Fibroblast of lung (primary cell): Measurements from ENCODE around the gene MGST3.

Source experiments
- EZH2 ChIP-seq: IDR thresholded peaks from 2 replicates; pipeline ENCODE4 v1.5.1; 2012; ENCODE audit warnings: low read length, control low read depth, mild to moderate bottlenecking; ENCODE audit errors: missing control alignments
- TF ChIP-seq, protein P1 (sequence below), 2 donors: IDR thresholded peaks in 1 of 2; conservative IDR thresholded peaks in 1 of 2; 1 replicate in 1 of 2; 2 replicates in 1 of 2; pipeline ENCODE4 v1.5.1; 2011 to 2012; ENCODE audit warnings: low read length in 2 of 2, control low read depth in 1 of 2, inconsistent platforms in 1 of 2, low read depth in 1 of 2, mild to moderate bottlenecking in 1 of 2

DNA sequence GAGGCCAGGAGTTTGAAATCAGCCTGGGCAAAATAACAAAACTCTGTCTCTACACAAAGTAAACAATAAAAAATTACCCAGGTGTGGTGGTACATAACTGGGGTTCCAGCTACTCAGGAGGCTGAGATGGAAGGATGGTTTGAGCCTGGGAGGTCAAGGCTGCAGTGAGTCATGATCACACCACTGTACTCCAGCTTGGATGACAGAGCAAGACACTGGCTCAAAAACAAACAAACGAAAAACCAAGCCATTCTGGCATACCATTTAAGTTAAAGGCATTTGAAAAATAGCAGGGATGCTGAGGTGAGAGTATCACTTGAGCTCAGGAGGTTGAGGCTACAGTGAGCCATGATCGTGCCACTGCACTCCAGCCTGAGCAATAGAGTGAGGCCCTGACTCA lies 72.6 kb downstream of the MGST3 start:
- TF ChIP-seq, protein P1, sequence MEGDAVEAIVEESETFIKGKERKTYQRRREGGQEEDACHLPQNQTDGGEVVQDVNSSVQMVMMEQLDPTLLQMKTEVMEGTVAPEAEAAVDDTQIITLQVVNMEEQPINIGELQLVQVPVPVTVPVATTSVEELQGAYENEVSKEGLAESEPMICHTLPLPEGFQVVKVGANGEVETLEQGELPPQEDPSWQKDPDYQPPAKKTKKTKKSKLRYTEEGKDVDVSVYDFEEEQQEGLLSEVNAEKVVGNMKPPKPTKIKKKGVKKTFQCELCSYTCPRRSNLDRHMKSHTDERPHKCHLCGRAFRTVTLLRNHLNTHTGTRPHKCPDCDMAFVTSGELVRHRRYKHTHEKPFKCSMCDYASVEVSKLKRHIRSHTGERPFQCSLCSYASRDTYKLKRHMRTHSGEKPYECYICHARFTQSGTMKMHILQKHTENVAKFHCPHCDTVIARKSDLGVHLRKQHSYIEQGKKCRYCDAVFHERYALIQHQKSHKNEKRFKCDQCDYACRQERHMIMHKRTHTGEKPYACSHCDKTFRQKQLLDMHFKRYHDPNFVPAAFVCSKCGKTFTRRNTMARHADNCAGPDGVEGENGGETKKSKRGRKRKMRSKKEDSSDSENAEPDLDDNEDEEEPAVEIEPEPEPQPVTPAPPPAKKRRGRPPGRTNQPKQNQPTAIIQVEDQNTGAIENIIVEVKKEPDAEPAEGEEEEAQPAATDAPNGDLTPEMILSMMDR (conservative IDR thresholded peaks at IDR 0.05 in 1 of 2, IDR thresholded peaks at IDR 0.05 in 1 of 2; ENCODE audit: low read depth in 1 of 2, low read length in 2 of 2) = no peak
- TF ChIP-seq EZH2 = no peak
